ENCODE data around the gene CNTNAP2.

GRCh38 chr7:148337246-148337965 lies 2220.8 kb downstream of the CNTNAP2 start:
- TF ChIP-seq, protein P1, sequence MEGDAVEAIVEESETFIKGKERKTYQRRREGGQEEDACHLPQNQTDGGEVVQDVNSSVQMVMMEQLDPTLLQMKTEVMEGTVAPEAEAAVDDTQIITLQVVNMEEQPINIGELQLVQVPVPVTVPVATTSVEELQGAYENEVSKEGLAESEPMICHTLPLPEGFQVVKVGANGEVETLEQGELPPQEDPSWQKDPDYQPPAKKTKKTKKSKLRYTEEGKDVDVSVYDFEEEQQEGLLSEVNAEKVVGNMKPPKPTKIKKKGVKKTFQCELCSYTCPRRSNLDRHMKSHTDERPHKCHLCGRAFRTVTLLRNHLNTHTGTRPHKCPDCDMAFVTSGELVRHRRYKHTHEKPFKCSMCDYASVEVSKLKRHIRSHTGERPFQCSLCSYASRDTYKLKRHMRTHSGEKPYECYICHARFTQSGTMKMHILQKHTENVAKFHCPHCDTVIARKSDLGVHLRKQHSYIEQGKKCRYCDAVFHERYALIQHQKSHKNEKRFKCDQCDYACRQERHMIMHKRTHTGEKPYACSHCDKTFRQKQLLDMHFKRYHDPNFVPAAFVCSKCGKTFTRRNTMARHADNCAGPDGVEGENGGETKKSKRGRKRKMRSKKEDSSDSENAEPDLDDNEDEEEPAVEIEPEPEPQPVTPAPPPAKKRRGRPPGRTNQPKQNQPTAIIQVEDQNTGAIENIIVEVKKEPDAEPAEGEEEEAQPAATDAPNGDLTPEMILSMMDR (conservative IDR thresholded peaks at IDR 0.05 in 1 of 2, IDR thresholded peaks at IDR 0.05 in 1 of 2; ENCODE audit: low read depth in 1 of 2, low read length in 2 of 2): no peak
- no peak for TF ChIP-seq EZH2 (IDR thresholded peaks at IDR 0.05; ENCODE audit: low read length, missing control alignments)

Data from fibroblast of lung (primary cell).